Parathyroid adenoma (tissue), 2 donors: Measurements from ENCODE around the gene PRDX4.
"Not testable (repeated sequence)": the region's sequence is repeated elsewhere in the genome, so short reads cannot be mapped to it uniquely, and the experiment has no call there.

Experiments
- H2AFZ ChIP-seq: fragments of 300-600 bp; sonication (generic); one replicate; pipeline ENCODE4 v1.7.0; 2017; ENCODE audit warnings: antibody characterized with exemption, mild to moderate bottlenecking
- H3K27ac ChIP-seq: fragments of 300-600 bp; sonication (generic); one replicate; pipeline ENCODE4 v1.7.0; 2017
- H3K27me3 ChIP-seq: fragments of 300-600 bp; sonication (generic); one replicate; pipeline ENCODE4 v1.7.0; 2017; ENCODE audit warnings: low read length; ENCODE audit not compliant: control insufficient read depth, insufficient read depth
- H3K36me3 ChIP-seq: fragments of 300-600 bp; sonication (generic); one replicate; pipeline ENCODE4 v1.7.0; 2017; ENCODE audit warnings: low read length; ENCODE audit not compliant: control insufficient read depth, insufficient read depth
- H3K4me1 ChIP-seq: fragments of 300-600 bp; sonication (generic); one replicate; pipeline ENCODE4 v1.7.0; 2017; ENCODE audit warnings: control low read depth
- H3K4me2 ChIP-seq: fragments of 300-600 bp; sonication (generic); one replicate; pipeline ENCODE4 v1.7.0; 2017; ENCODE audit warnings: low read length
- H3K4me3 ChIP-seq: fragments of 300-600 bp; sonication (generic); one replicate; pipeline ENCODE4 v1.7.0; 2017; ENCODE audit warnings: low read depth, low read length
- H3K79me2 ChIP-seq: fragments of 300-600 bp; sonication (generic); one replicate; pipeline ENCODE4 v1.7.0; 2017; ENCODE audit warnings: control low read depth
- H3K9ac ChIP-seq: fragments of 300-600 bp; sonication (generic); one replicate; pipeline ENCODE4 v1.7.0; 2017; ENCODE audit warnings: mild to moderate bottlenecking
- H3K9me3 ChIP-seq: fragments of 300-600 bp; sonication (generic); one replicate; pipeline ENCODE4 v1.7.0; 2017; ENCODE audit warnings: low read length; ENCODE audit not compliant: control insufficient read depth
- CTCF ChIP-seq: fragments of 300-600 bp; sonication (generic); IDR thresholded peaks from one replicate; pipeline ENCODE4 v1.7.0; 2017; ENCODE audit warnings: antibody characterized with exemption, mild to moderate bottlenecking
- donor health status: primary hyperparathyroidism.

The PRDX4 gene

GRCh38 chrX:23644744-23645143 is 22.5 kb upstream of the PRDX4 start:
- no peaks in the 10 kb centered on the region for H3K27me3 ChIP-seq
- H3K9me3 ChIP-seq: no peaks in the 10 kb centered on the region
- no peak overlapping the region for H3K4me3 ChIP-seq
- TF ChIP-seq CTCF: no peak
- no peaks in the 10 kb centered on the region for H3K4me1 ChIP-seq
- no peaks in the 10 kb centered on the region for H3K36me3 ChIP-seq
- no peaks in the 10 kb centered on the region for H3K79me2 ChIP-seq
- H3K27ac ChIP-seq: no peak overlapping the region
- no peak overlapping the region for H2AFZ ChIP-seq
- H3K9ac ChIP-seq: no peak overlapping the region
- H3K4me2 ChIP-seq: no peak overlapping the region

- no peak for TF ChIP-seq CTCF
- H3K27me3 ChIP-seq: no peaks in the 10 kb centered on the region
- H3K79me2 ChIP-seq: no peaks in the 10 kb centered on the region
- H3K4me1 ChIP-seq: no peaks in the 10 kb centered on the region
- H2AFZ ChIP-seq: no peak overlapping the region
- no peak overlapping the region for H3K27ac ChIP-seq
- H3K4me2 ChIP-seq: no peak overlapping the region
- no peak overlapping the region for H3K9ac ChIP-seq
- H3K36me3 ChIP-seq: no peaks in the 10 kb centered on the region
- H3K9me3 ChIP-seq: no peaks in the 10 kb centered on the region
- H3K4me3 ChIP-seq: no peak overlapping the region
Observed at GRCh38 chrX:23656091-23656490, 11.2 kb upstream of the PRDX4 start.

GRCh38 chrX:23656684-23657083 is 10.6 kb upstream of the PRDX4 start:
- no peaks in the 10 kb centered on the region for H3K9me3 ChIP-seq
- H3K27ac ChIP-seq: no peak overlapping the region
- no peaks in the 10 kb centered on the region for H3K4me1 ChIP-seq
- H3K4me2 ChIP-seq: no peak overlapping the region
- H3K27me3 ChIP-seq: no peaks in the 10 kb centered on the region
- no peak overlapping the region for H2AFZ ChIP-seq
- no peaks in the 10 kb centered on the region for H3K79me2 ChIP-seq
- H3K9ac ChIP-seq: no peak overlapping the region
- no peak overlapping the region for H3K4me3 ChIP-seq
- TF ChIP-seq CTCF: no peak
- no peaks in the 10 kb centered on the region for H3K36me3 ChIP-seq

GRCh38 chrX:23659339-23659738 is 8.0 kb upstream of the PRDX4 start:
- Histone ChIP-seq H2AFZ (no peak overlapping the region), H3K4me3 (no peak overlapping the region), H3K4me2 (no peak overlapping the region), H3K36me3 (no peaks in the 10 kb centered on the region), H3K79me2 (no peaks in the 10 kb centered on the region), H3K27ac (no peak overlapping the region), H3K9me3 (no peaks in the 10 kb centered on the region), H3K9ac (no peak overlapping the region), H3K27me3 (no peaks in the 10 kb centered on the region), H3K4me1 (no peaks in the 10 kb centered on the region)
- no peak for TF ChIP-seq CTCF

GRCh38 chrX:23660083-23660765 is 7.1 kb upstream of the PRDX4 start:
- not testable (repeated sequence) for H3K79me2 ChIP-seq, H3K9ac ChIP-seq, H3K4me1 ChIP-seq, H2AFZ ChIP-seq, H3K36me3 ChIP-seq, H3K9me3 ChIP-seq, H3K4me2 ChIP-seq, H3K27me3 ChIP-seq, H3K27ac ChIP-seq, H3K4me3 ChIP-seq
